Upper lobe of left lung (tissue), 4 donors: ENCODE results near the gene MAD1L1.

Source experiments
- CTCF ChIP-seq, 6 experiments: fragments of 450-650 bp in 4 of 6; fragments of 200-600 bp in 2 of 6; sonication (generic) in 2 of 6; IDR thresholded peaks; one replicate each; pipeline ENCODE4 v1.5.1; 2016 to 2019; ENCODE audit warnings: antibody characterized with exemption in 6 of 6
- EP300 ChIP-seq, 4 donors: sonication (generic); formaldehyde crosslinking; IDR thresholded peaks; one replicate each; pipeline ENCODE4 v1.5.1; 2017; ENCODE audit warnings: antibody characterized with exemption in 4 of 4, control low read depth in 2 of 4
- POLR2A ChIP-seq, 4 donors: fragments of 450-650 bp; IDR thresholded peaks; one replicate each; pipeline ENCODE4 v1.5.1; 2016 to 2017; ENCODE audit warnings: antibody characterized with exemption in 4 of 4, mild to moderate bottlenecking in 2 of 4
- POLR2AphosphoS5 ChIP-seq, 2 donors: sonication (generic); formaldehyde crosslinking; IDR thresholded peaks; one replicate each; pipeline ENCODE4 v1.5.1; 2017; ENCODE audit warnings: antibody characterized with exemption in 2 of 2

- TF ChIP-seq POLR2A (IDR thresholded peaks at IDR 0.05) (no peak), POLR2AphosphoS5 (IDR thresholded peaks at IDR 0.05) (no peak), CTCF (IDR thresholded peaks at IDR 0.05) (no peak), EP300 (IDR thresholded peaks at IDR 0.05) (no peak)
Measured at GRCh38 chr7:2087744-2088143, 145.0 kb downstream of the MAD1L1 start.
